ENCODE measurements around the gene KCNQ1.

Gene KCNQ1

DNA sequence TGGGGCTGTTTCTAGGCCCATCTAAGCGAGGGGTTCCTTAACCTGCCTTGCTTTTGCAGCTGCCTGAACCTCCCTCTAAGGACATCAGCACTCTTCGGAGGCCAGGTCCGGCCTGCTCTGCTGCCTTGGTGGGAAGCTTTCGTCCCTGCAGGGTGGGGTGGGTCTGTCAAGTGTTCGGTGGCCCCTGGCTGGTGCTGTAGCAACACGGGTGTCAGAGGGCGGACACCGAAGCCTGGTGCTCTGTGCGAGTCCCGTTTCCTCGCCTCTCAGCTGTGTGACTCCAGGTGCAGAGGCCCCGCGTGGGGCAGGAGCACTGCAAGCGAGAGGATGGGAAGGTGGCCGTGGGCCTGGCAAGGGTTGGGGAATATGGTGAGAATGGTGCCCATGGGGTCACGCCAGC lies 376.2 kb downstream of the KCNQ1 start:
- no peak for DNase-seq

GRCh38 chr11:2821891-2822290 lies 377.1 kb downstream of the KCNQ1 start:
- DNase-seq, result no peak

DNA sequence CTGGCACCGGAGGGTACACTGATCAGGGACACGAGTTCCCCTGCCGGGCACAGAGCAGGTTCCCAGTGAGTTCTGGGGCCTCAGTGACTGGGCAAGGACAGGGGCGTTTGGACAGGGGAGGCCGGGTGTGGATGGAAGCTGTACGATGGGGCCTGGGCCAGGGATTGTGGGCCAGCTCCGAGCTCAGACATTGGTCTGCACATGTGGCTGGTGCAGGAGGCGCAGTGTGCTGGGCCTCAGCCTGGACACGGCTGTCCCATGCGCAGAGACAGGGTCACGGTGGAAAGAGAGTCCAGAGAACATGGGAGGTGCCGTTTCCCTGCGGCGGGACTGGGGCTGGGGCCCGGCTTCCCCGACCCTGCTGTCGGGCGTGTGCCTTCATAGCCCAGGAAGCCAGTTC lies 380.0 kb downstream of the KCNQ1 start:
- no peak for DNase-seq

DNA sequence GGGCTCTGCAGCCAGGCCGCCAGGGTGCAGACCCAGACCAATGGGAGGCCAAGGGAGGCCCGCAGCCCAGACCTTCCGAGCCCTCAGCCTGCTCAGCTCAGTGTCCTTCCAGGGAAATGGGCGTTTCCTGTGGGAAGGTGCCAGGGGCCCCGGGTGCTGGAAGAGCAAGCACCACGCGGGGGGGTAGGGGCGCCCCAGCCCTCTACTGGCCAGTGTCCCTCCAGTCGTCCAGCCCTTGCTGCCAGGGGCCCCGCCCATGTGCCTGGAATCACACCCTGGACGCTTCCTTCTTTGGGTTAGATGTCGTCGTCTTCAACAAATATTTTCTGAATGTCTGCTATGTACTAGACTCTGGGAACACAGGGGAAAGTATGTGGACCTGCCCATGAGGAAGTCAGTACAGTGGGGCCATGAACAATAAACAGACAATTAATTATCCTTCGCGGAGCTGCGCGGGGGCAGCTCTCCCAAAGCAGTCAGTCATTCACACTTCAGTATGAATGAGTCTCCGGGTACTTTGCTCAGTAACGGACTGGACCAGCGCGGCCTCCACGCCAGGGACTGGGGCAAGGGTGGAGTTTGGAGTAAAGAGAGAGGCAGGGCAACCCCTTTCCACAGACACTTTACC lies 380.6 kb downstream of the KCNQ1 start:
- no peak for DNase-seq

DNA sequence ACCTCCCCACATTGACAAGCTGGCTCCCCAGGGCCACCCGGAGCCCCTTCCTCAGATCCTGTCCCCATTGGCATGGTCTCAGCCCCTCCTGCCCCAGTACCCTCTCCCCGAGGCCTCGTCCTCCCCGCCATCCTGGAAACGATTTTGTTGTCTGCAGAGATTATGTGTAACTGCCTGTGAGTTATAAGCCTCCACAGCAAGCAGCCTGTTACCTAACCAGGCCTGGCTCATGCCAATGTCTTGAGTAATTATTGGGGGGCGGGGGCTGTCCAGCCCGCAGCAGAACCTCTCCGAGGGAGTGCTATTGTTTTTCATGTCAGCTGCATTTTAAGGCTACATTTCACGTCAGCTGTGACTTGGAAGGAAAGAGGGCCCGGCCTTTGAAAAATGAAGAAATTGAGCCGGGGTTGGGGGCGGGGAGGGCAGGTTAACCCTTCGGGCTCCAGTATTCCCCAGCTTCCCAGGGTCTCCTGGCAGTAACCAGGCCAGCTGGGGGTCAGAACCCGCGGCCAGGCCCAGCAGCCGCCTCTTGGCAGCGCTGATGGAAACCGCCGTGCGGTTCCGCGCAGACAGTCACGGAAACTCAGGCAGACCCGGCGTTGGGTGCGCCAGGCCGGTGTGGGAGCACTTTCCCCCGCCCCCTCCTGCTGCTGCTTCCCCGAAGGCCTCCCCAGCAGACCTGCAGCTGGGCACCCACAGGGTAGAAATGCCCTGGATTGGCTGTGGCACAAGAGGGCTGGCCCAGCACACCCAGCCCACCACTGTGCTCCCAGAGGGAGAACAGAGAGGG lies 381.3 kb downstream of the KCNQ1 start:
- DNase-seq, result no peak

DNA sequence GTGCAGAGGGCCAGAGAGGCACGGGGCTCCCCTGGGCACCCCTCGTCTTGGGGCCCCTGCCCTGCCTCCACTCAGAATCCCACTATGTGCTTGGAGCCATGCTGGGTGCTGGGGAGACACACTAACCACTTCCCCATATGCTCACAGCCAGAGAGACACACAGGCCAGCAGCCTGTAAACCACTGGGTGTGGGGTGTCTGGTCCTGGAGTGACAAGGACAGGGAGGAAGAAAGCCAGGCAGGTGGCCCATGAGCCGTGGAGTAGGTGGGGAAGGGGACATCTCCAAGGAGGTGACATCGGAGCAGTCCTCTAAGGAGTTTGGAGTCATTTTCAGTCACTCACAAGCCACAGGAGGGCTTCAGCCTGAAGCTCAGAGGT lies 381.9 kb downstream of the KCNQ1 start:
- DNase-seq, result no peak

GRCh38 chr11:2827256-2827655 lies 382.4 kb downstream of the KCNQ1 start:
- no peak for DNase-seq

DNA sequence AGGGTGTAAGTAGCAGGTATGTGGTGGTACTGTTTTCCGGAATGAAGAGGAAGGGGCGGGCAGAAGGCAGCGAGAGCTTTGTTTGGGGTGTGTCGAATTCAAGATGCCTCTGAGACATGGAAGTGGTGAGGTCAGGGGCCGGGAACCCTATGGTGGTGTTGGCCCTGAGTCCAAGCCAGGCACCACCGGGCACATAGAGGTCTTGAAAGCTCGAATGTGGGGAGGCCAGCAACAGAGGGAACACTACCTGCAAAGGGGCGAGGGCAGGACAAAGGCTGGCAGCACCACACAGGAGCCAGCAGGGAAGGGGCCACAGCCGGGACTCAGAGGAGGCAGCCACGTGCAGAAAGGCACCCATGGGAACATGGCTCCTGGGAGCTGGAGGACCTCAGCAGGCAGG lies 383.0 kb downstream of the KCNQ1 start:
- DNase-seq, result no peak

GRCh38 chr11:2828585-2829330 lies 383.9 kb downstream of the KCNQ1 start:
- DNase-seq, result no peak

DNA sequence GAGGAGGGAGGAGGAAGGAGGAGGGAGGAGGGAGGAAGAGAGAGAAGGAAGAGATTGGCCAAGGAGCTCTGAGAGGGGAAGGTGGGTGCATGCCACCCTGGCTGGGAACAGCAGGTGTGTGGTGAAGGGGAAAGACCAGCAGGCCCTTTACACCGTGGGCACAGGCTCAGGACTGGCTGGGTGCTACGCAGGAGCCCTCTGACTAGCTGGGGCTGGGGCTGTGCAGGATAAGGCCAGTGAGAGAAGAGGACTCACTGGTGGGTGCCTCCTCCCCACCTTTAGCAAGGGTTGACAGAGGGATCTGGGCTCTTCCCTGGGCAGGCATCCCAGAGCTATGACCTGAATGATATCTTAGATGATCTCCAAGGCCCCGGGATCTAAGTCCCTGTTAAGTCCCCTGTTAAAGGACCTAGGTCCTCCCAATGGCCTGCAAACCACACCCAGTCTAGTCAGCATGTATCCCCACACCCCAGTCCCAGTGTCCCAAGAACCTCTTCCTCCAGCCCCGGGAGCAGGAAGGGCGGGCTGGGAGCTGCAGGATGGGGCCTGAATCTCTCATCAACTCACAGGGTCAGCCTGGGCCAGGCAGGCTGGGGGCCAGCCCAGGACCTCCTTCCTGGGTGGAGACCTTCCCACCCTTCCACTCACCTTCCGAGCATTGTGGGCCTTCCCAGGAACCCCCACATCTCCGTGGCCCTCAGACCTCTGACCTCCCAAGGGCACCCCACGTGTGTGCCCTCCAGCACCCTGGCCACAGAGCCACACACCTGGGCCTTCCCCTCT lies 385.4 kb downstream of the KCNQ1 start:
- no peak for DNase-seq

- DNase-seq, result no peak
Measured at GRCh38 chr11:2830886-2831285, 386.1 kb downstream of the KCNQ1 start.

GRCh38 chr11:2831781-2832532 lies 387.1 kb downstream of the KCNQ1 start:
- no peak for DNase-seq

DNA sequence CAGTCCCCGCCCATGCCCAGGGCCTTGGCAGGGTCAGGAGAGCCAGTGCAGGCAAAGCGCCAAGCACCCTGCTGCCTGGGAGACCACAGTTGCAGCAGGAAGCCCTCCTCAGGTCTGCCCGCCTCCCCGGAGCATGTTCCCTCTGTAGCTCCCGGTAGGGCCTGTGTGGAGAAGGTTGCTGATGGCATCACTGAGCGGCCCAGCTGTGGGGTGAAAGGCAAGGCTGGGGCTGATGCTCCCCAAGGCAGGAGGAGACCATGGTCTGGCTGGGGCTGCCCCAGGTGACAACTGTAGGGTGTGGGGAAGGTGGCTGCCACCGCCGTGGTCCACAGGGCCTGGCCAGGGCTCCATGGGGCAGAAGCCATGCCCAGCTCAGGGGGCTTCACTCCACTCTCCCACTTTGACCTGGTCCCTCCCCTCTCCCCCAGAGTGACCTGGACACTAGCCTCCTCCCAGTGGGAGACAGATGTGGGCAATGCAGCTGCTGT lies 387.8 kb downstream of the KCNQ1 start:
- no peak for DNase-seq

DNA sequence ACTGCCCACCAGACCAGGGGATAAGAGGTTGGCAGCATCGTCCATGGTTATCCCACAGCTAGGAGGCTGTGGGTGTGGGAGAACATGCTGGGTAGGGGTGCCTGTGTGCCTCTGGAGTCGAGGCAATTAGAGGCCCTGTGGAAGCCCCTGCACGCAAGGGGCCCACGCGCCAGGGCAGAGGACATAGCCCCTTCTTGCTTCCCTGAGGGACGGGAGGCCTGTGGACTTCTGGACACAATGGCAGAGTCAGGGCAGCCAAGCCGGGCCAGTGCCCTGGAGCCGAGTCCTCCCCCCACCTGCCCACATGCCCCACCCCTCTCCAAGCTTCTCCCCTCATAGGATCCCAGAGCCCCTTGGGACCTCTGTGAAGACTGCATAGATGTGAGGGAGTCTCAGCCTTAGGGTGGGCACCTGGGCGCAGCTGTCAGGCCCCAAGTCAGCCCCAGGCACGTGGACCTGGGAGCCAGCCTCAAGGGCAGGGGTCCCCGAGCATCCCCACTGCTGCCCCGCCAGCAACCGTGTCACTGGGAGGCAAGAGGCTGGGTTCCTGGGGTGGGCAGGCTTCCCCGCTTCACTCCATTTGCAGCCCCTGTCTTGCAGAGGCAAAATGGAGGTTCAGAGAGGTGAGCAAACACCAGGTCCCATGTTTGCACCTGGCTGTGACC lies 388.4 kb downstream of the KCNQ1 start:
- no peak for DNase-seq

DNA sequence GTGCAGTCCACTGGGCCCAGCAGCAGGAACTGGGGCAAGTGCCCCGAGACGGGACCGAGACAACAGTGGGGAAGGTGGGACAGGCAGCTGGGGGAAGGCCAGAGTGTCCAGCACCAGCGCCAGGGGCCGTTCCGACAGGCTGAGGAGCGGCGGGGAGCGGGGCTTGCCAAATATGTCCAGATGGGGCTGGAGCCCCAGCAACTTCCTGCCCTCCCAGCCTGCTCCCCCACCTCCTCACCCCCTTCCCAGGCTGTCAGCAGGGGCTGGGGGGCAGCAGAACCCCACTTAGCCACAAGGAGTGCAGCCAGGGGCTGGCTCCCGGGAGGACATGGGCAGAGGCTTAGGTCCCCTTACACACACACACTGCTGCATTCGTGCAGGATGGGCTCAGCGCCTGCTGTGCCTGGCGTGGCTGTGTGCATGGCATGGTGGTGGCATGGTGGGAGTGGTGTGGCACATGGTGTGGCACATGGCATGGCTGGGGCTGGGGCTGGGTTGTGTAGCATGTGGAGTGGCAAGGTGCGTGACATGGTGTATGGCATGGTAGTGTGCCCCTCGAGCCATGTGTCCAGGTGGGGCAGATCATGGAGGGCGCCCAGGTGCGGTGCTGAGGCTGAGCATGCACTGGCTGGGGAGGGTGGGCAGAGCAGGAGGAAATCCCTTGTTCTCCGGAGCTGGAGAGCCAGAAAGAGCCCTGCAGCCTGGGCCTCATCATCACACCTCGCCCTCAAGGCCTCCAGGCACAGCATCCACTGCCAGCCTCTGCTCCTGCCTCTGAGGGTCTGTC lies 389.1 kb downstream of the KCNQ1 start:
- no peak for DNase-seq

DNA sequence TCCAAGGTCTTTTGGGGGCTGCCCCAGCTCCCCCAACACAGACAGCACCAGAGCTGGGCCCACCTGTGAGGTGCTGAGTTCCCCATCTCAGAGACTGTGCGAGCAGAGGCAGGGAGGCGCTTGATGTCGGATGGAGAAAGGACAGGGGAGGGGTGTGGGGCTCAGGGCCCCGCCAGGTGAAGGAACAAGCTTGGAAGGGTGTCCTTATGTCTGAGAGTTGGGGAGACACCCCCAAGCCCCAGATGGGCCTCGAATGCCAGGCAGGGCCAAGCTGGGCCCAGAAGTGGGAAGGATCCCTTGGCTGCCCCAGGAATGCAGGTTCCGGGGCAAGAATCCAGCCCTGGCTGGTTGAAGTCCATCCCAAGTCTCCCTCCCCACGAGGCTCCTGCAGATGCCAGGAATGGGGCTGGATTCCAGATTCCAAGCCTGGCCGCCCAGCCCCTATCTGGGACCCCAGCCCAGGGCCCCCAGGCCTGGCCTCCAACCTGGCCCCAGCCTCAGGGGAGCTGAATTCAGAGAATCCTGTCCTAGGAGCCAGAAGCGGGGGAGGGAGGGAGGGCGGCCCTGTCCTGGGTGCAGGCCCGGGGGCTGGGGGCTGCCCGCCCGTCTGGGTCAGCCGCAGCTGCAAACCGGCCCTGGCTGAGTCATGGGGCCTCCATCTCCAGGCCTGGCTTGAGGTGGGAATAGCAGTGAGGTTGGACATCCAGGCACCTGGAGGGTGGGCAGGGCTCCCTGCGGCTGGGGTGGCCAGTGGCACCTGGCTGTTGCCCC lies 389.9 kb downstream of the KCNQ1 start:
- DNase-seq, result no peak

DNA sequence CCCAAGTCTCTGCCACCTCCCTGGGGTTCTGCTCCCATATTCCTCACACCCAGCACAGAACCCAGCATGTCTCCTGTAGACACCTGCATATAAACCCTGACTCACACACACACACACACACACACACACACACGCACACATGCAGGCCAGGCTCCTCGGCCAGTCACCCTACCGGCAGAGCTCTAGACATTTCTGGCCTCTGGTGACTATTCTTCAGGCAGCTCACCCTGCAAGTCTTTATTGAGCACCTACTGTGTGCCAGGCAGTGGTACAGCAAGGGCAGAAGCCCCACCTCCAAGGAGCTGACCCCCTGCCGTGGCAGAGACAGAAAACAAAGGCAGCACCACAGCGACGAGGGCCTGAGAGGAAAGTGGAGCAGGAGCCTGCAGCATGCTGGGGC lies 390.5 kb downstream of the KCNQ1 start:
- no peak for DNase-seq

DNA sequence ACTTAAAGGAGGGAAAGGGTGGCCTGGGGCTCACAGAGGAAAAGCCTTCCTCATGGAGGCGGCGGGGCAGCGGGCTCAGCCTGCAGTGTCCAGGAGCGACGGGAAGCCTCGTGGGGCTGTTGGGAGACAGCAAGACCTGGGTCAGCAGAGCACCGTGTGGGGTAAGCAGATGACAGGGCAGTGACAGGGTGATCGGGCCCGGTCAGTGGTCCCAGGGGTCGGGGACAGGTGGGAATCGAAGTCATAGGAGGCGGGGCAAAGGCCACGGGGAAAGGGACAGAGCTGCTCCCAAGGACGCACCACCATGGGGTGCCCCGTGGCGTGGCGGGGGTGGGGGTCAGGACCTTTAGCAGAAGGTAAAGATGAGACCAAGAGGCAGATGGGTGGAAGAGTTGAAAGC lies 390.9 kb downstream of the KCNQ1 start:
- no peak for DNase-seq

DNA sequence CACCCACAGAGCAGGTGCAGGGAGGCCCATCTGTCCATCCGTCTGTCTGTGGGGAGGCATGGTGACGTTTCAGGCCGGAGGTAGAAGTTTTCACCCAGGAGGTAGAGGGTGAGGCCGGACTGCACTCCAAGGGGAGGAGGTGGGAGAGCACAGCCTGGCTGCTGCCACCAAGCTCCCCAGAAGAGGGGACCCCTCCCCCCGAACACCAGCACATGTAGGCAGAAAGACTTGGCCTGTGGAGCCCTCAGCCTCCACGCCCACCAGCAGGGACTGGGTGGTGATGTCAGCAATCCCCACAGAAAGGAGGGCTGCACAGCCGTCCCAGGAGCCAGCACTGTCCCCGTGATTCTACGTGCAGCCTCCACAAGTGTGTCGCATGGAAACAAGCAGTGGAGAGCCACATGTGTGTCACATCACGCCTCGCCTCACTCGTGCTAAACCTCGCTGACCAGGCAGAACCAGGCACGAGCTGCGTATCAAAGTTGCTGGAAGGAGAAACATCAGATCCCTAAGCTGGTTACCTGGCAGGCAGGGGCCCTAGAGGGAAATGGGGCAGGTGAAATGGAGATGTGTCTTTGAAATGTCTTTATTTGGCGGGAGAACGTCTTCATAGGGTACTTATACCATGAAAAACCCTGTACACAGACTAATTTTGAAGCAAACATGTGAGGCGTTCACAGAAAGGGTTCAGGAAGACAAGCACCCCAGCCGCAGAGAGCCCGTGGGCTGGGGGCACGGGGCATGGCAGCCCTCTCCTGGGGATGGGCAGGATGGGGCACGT lies 391.7 kb downstream of the KCNQ1 start:
- no peak for DNase-seq

Measured in DMS153 (cell line).